ENCODE results near the gene TECTA. TPM values are rescaled to one million over a fixed set of nuclear protein-coding genes. Genes with fewer than 3 reads are reported as not detected.
A peak's percentile ranks its signal among the peaks of the same experiment; 100 is the strongest.
"Not testable (repeated sequence)": the region's sequence is repeated elsewhere in the genome, so short reads cannot be mapped to it uniquely, and the experiment has no call there.

TECTA gene
- total RNA-seq, 2 experiments from 2014 or later, result 0.16 to 0.41 TPM

- Mint-ChIP-seq H3K27me3 (peaks cover 18% of the 10 kb centered on the region), H3K36me3 (ENCODE audit: low read depth) (no peaks in the 10 kb centered on the region), H3K4me3 (no peak overlapping the region), H3K4me1 (ENCODE audit: low read depth) (peaks cover 9% of the 10 kb centered on the region), H3K27ac (no peak overlapping the region), H3K9me3 (no peaks in the 10 kb centered on the region)
- TF ChIP-seq CTCF (IDR thresholded peaks at IDR 0.05), result no peak
- DNase-seq (peak; percentile 17), ATAC-seq (no peak)
- intact Hi-C loops (cut with micrococcal nuclease), result no loop called here
- CTCF ChIA-PET, result interaction anchor here (0.9 kb wide), 1 partner anchor 43 kb away, joined by 5 read pairs; no protein-coding TSS in a partner anchor
- POLR2A ChIA-PET, result no interaction called here
Observed at GRCh38 chr11:121237686-121238658, 136.9 kb downstream of the TECTA start.

GRCh38 chr11:121238956-121239355, 137.9 kb downstream of the TECTA start:
- Mint-ChIP-seq H3K36me3 (ENCODE audit: low read depth) (no peaks in the 10 kb centered on the region), H3K4me1 (ENCODE audit: low read depth) (peaks cover 9% of the 10 kb centered on the region), H3K9me3 (no peaks in the 10 kb centered on the region), H3K27ac (no peak overlapping the region), H3K27me3 (peaks cover 15% of the 10 kb centered on the region), H3K4me3 (no peak overlapping the region)
- no peak for ATAC-seq
- POLR2A ChIA-PET, result no interaction called here
- intact Hi-C loops (cut with micrococcal nuclease), result no loop called here
- TF ChIP-seq CTCF (IDR thresholded peaks at IDR 0.05), result no peak
- CTCF ChIA-PET, result no interaction called here
- DNase-seq, result no peak

- intact Hi-C loops (cut with micrococcal nuclease); H3K4me3 Mint-ChIP-seq; POLR2A ChIA-PET; H3K36me3 Mint-ChIP-seq (ENCODE audit: low read depth); DNase-seq; CTCF ChIA-PET; H3K27ac Mint-ChIP-seq; H3K4me1 Mint-ChIP-seq (ENCODE audit: low read depth); H3K27me3 Mint-ChIP-seq; ATAC-seq; H3K9me3 Mint-ChIP-seq: not testable (repeated sequence)
Observed at GRCh38 chr11:121240001-121240400, 139.0 kb downstream of the TECTA start.

- H3K27ac Mint-ChIP-seq, result no peak overlapping the region
- ChIA-PET POLR2A (no interaction called here), CTCF (interaction anchor here (1.0 to 1.8 kb wide), 2 partner anchors 9 to 46 kb away, joined by 3 to 4 read pairs; no protein-coding TSS in a partner anchor)
- peaks cover 9% of the 10 kb centered on the region for H3K4me1 Mint-ChIP-seq (ENCODE audit: low read depth)
- no peak overlapping the region for H3K4me3 Mint-ChIP-seq
- peaks cover 4% of the 10 kb centered on the region for H3K27me3 Mint-ChIP-seq
- TF ChIP-seq CTCF (IDR thresholded peaks at IDR 0.05), result no peak
- no peaks in the 10 kb centered on the region for H3K9me3 Mint-ChIP-seq
- ATAC-seq (no peak), DNase-seq (no peak)
- no peaks in the 10 kb centered on the region for H3K36me3 Mint-ChIP-seq (ENCODE audit: low read depth)
- intact Hi-C loops (cut with micrococcal nuclease), result no loop called here
Observed at GRCh38 chr11:121240650-121241303, 139.7 kb downstream of the TECTA start.

Other genes starting within 250 kb of the TECTA start
- 1 to 10 TPM; 6.8 to 7.2 TPM for gene TBCEL, start 77.1 kb upstream of the TECTA start, total RNA-seq
- 10 to 100 TPM; 18.2 to 20.5 TPM for gene SC5D, start 191.5 kb downstream of the TECTA start, total RNA-seq

Data from activated CD8-positive, alpha-beta T cell treated with anti-CD3 and anti-CD28 coated beads for 36 hours (primary cell).